Right lobe of liver (tissue), 4 donors: ENCODE results near the gene CD19.

Source experiments
- POLR2A ChIP-seq: fragments of 450-650 bp; IDR thresholded peaks from one replicate; pipeline ENCODE4 v1.6.1; 2017; ENCODE audit warnings: antibody characterized with exemption, mild to moderate bottlenecking
- TF ChIP-seq, protein P1 (sequence below), 4 donors: fragments of 200-600 bp in 3 of 4; fragments of 450-650 bp in 1 of 4; IDR thresholded peaks; one replicate each; pipeline versions ENCODE4 v1.5.1 to v1.8.0; 2016 to 2022; ENCODE audit warnings: antibody characterized with exemption in 4 of 4, mild to moderate bottlenecking in 2 of 4
- donor health status: DM: no; HTN: no; CAD: no.
- donor health status: DM: no; HTN: no; CAD: no.
- donor health status: DM: no; HTN: yes; CAD: no.

DNA sequence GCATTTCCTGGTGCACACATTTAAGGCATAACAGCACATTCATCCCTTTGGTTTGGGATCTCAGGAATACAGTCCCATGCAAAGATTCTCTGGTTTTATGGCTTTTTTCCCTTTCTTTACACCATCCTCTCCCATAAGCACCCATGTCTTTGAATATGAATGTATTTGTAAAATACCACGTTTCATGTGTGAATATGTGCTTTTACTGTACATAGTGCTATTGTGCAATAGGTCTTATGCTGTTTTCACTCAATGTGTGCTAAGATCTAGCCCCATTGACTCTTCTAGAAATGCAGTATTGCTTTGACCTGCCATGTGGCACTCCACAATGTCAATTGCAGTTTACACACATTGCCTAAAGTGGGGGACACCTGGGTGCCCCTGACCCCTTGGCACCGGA is 32.7 kb downstream of the CD19 start:
- TF ChIP-seq, protein P1, sequence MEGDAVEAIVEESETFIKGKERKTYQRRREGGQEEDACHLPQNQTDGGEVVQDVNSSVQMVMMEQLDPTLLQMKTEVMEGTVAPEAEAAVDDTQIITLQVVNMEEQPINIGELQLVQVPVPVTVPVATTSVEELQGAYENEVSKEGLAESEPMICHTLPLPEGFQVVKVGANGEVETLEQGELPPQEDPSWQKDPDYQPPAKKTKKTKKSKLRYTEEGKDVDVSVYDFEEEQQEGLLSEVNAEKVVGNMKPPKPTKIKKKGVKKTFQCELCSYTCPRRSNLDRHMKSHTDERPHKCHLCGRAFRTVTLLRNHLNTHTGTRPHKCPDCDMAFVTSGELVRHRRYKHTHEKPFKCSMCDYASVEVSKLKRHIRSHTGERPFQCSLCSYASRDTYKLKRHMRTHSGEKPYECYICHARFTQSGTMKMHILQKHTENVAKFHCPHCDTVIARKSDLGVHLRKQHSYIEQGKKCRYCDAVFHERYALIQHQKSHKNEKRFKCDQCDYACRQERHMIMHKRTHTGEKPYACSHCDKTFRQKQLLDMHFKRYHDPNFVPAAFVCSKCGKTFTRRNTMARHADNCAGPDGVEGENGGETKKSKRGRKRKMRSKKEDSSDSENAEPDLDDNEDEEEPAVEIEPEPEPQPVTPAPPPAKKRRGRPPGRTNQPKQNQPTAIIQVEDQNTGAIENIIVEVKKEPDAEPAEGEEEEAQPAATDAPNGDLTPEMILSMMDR (IDR thresholded peaks at IDR 0.05) = no peak
- TF ChIP-seq POLR2A = no peak
